Hepatocyte (in vitro differentiated cells): ENCODE data around the gene OR7A5. TPM values are rescaled to one million over a fixed set of nuclear protein-coding genes. Genes with fewer than 3 reads are reported as not detected.
A peak's percentile ranks its signal among the peaks of the same experiment; 100 is the strongest.
"Not testable (repeated sequence)": the region's sequence is repeated elsewhere in the genome, so short reads cannot be mapped to it uniquely, and the experiment has no call there.

Experiments used
- DNase-seq: peaks from one replicate; pipeline ENCODE4 v3.0.0-alpha.2; 2016; ENCODE audit warnings: low spot score
- H2AFZ ChIP-seq: fragments of 200-600 bp; sonication (generic); 2 replicates; pipeline ENCODE4 v1.6.0; 2016; ENCODE audit warnings: antibody characterized with exemption, mild to moderate bottlenecking
- H3K27ac ChIP-seq: fragments of 200-600 bp; sonication (generic); 2 replicates; pipeline ENCODE4 v1.5.1; 2016; ENCODE audit warnings: mild to moderate bottlenecking
- H3K27me3 ChIP-seq: fragments of 200-600 bp; sonication (generic); 2 replicates; pipeline ENCODE4 v1.6.1; 2016
- H3K36me3 ChIP-seq: fragments of 200-600 bp; sonication (generic); replicated peaks from 2 replicates; pipeline ENCODE4 v1.5.1; 2016; ENCODE audit warnings: low read depth; ENCODE audit not compliant: insufficient read depth
- H3K4me1 ChIP-seq: fragments of 200-600 bp; sonication (generic); 2 replicates; pipeline ENCODE4 v1.5.1; 2016; ENCODE audit warnings: mild to moderate bottlenecking, moderate library complexity; ENCODE audit not compliant: insufficient read depth
- H3K4me2 ChIP-seq: fragments of 200-600 bp; sonication (generic); 2 replicates; pipeline ENCODE4 v1.6.0; 2016
- H3K4me3 ChIP-seq: fragments of 200-600 bp; sonication (generic); 2 replicates; pipeline ENCODE4 v1.5.1; 2016; ENCODE audit warnings: mild to moderate bottlenecking
- H3K79me2 ChIP-seq: fragments of 200-600 bp; sonication (generic); 2 replicates; pipeline ENCODE4 v1.6.0; 2017; ENCODE audit warnings: mild to moderate bottlenecking
- H3K9me2 ChIP-seq: fragments of 200-600 bp; sonication (generic); replicated peaks from 2 replicates; pipeline ENCODE4 v1.6.0; 2017; ENCODE audit warnings: mild to moderate bottlenecking; ENCODE audit not compliant: insufficient read depth
- H3K9me3 ChIP-seq: fragments of 200-600 bp; sonication (generic); 2 replicates; pipeline ENCODE4 v1.5.1; 2016; ENCODE audit warnings: low read depth, mild to moderate bottlenecking
- H4K20me1 ChIP-seq: fragments of 200-600 bp; sonication (generic); 2 replicates; pipeline ENCODE4 v1.6.0; 2016; ENCODE audit warnings: mild to moderate bottlenecking; ENCODE audit not compliant: insufficient read depth, poor library complexity, severe bottlenecking
- EZH2 ChIP-seq: fragments of 200-600 bp; sonication (generic); IDR thresholded peaks from 2 replicates; pipeline ENCODE4 v1.6.1; 2016; ENCODE audit warnings: antibody characterized with exemption, mild to moderate bottlenecking, borderline replicate concordance
- EZH2phosphoT487 ChIP-seq: fragments of 200-600 bp; sonication (generic); IDR thresholded peaks from one replicate; pipeline ENCODE4 v1.6.1; 2018; ENCODE audit warnings: antibody characterized with exemption, mild to moderate bottlenecking, low read depth, moderate library complexity; ENCODE audit not compliant: unreplicated experiment, severe bottlenecking
- WGBS: methylation state at CpG from one replicate; pipeline ENCODE4 v1.1.6; 2016; ENCODE audit warnings: low lambda C conversion rate; ENCODE audit errors: missing lambda C conversion rate; 5-methylcytosine and 5-hydroxymethylcytosine counted together
- polyA plus RNA-seq: library from polyadenylated mRNA; unstranded; fragments of >200 nt; fragmentation: Nextera tagmentation; extraction: Ambion mirVana; gene quantifications from 2 replicates; pipeline ENCODE4 v1.2.1, GENCODE V29; 2016
- total RNA-seq: library from RNA; depleted of rRNA; stranded (reverse); fragments of >200 nt; gene quantifications from 2 replicates; pipeline ENCODE4 v1.2.3, GENCODE V29; 2014
- TF ChIP-seq, protein P1 (sequence below): fragments of 200-600 bp; sonication (generic); IDR thresholded peaks from 2 replicates; pipeline ENCODE4 v1.5.1; 2016; ENCODE audit warnings: antibody characterized with exemption, mild to moderate bottlenecking; ENCODE audit not compliant: poor library complexity

OR7A5 gene
- total and polyA plus RNA-seq, 2 experiments from 2014 or later = not detected

GRCh38 chr19:14796021-14796420, 39.0 kb downstream of the OR7A5 start:
- no peaks in the 10 kb centered on the region for H3K9me3 ChIP-seq
- no peaks in the 10 kb centered on the region for H4K20me1 ChIP-seq
- H3K36me3 ChIP-seq = no peaks in the 10 kb centered on the region
- no peak overlapping the region for H2AFZ ChIP-seq
- 92% methylated on average over 11 of the region's 11 CpGs for WGBS
- TF ChIP-seq EZH2phosphoT487 = no peak
- TF ChIP-seq, protein P1, sequence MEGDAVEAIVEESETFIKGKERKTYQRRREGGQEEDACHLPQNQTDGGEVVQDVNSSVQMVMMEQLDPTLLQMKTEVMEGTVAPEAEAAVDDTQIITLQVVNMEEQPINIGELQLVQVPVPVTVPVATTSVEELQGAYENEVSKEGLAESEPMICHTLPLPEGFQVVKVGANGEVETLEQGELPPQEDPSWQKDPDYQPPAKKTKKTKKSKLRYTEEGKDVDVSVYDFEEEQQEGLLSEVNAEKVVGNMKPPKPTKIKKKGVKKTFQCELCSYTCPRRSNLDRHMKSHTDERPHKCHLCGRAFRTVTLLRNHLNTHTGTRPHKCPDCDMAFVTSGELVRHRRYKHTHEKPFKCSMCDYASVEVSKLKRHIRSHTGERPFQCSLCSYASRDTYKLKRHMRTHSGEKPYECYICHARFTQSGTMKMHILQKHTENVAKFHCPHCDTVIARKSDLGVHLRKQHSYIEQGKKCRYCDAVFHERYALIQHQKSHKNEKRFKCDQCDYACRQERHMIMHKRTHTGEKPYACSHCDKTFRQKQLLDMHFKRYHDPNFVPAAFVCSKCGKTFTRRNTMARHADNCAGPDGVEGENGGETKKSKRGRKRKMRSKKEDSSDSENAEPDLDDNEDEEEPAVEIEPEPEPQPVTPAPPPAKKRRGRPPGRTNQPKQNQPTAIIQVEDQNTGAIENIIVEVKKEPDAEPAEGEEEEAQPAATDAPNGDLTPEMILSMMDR = no peak
- no peak for TF ChIP-seq EZH2
- H3K4me2 ChIP-seq = no peak overlapping the region
- H3K27ac ChIP-seq = no peak overlapping the region
- no peak for DNase-seq
- H3K9me2 ChIP-seq = no peaks in the 10 kb centered on the region
- H3K4me3 ChIP-seq = no peak overlapping the region
- H3K79me2 ChIP-seq = no peaks in the 10 kb centered on the region
- H3K4me1 ChIP-seq = no peaks in the 10 kb centered on the region
- H3K27me3 ChIP-seq = no peaks in the 10 kb centered on the region

- no peaks in the 10 kb centered on the region for H3K4me1 ChIP-seq
- H3K36me3 ChIP-seq = no peaks in the 10 kb centered on the region
- H3K4me3 ChIP-seq = no peak overlapping the region
- H4K20me1 ChIP-seq = no peaks in the 10 kb centered on the region
- H2AFZ ChIP-seq = no peak overlapping the region
- no peaks in the 10 kb centered on the region for H3K9me2 ChIP-seq
- no peak for DNase-seq
- no peak overlapping the region for H3K4me2 ChIP-seq
- H3K79me2 ChIP-seq = no peaks in the 10 kb centered on the region
- TF ChIP-seq, protein P1 = no peak
- no peak for TF ChIP-seq EZH2phosphoT487
- H3K27ac ChIP-seq = no peak overlapping the region
- no peaks in the 10 kb centered on the region for H3K9me3 ChIP-seq
- WGBS = 71% methylated on average over 5 of the region's 5 CpGs
- no peaks in the 10 kb centered on the region for H3K27me3 ChIP-seq
Measured at GRCh38 chr19:14795078-14795721, 39.8 kb downstream of the OR7A5 start.

GRCh38 chr19:14792250-14792649, 42.7 kb downstream of the OR7A5 start:
- not testable (repeated sequence) for H3K4me2 ChIP-seq, H3K27ac ChIP-seq

GRCh38 chr19:14786421-14786851, 48.5 kb downstream of the OR7A5 start:
- H3K9me2 ChIP-seq = no peaks in the 10 kb centered on the region
- H3K4me2 ChIP-seq = peak overlapping the region; percentile 66
- H3K27ac ChIP-seq = no peak overlapping the region
- no peaks in the 10 kb centered on the region for H3K9me3 ChIP-seq
- 24% methylated on average over 18 of the region's 18 CpGs for WGBS
- H3K36me3 ChIP-seq = no peaks in the 10 kb centered on the region
- H3K4me3 ChIP-seq = no peak overlapping the region
- no peaks in the 10 kb centered on the region for H3K79me2 ChIP-seq
- TF ChIP-seq, protein P1 = peak; percentile 63
- TF ChIP-seq EZH2 = no peak
- H2AFZ ChIP-seq = peak overlapping the region; percentile 45
- peak; percentile 25 for DNase-seq
- no peaks in the 10 kb centered on the region for H3K27me3 ChIP-seq
- H3K4me1 ChIP-seq = no peaks in the 10 kb centered on the region
- H4K20me1 ChIP-seq = no peaks in the 10 kb centered on the region

More at GRCh38 chr19:14792250-14792649, 42.7 kb downstream of the OR7A5 start:
- not testable (repeated sequence) for H3K4me3 ChIP-seq, H2AFZ ChIP-seq, H3K79me2 ChIP-seq, H4K20me1 ChIP-seq, H3K27me3 ChIP-seq, H3K9me2 ChIP-seq, H3K4me1 ChIP-seq, DNase-seq, H3K36me3 ChIP-seq, H3K9me3 ChIP-seq
- WGBS = 91% methylated on average over 6 of the region's 6 CpGs

- H3K27ac ChIP-seq, DNase-seq, H3K27me3 ChIP-seq: not testable (repeated sequence)
Measured at GRCh38 chr19:14785102-14785793, 49.7 kb downstream of the OR7A5 start.

DNA sequence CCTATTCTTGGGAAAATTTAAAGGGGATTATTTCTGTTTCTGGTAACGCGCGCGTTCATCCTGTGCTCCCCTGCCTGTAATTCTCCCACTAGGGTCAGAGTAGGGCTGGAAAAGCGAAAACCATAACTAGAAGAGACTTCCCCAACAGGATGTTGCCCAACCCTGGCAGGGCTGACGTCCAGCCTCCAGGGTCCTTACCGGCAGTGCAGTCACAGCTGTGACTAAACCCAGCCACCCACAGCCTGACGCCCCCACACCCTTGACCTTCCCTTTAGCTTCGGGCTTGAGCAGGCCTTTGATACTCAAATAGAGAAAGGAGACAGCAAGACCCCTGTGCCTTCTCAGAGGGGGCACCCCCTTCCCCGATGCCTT, 50.3 kb downstream of the OR7A5 start:
- not testable (repeated sequence) for H3K4me3 ChIP-seq, H3K4me1 ChIP-seq, H3K4me2 ChIP-seq, DNase-seq, H4K20me1 ChIP-seq, H3K36me3 ChIP-seq, H3K79me2 ChIP-seq, H3K9me3 ChIP-seq, H3K27ac ChIP-seq, H3K27me3 ChIP-seq, H2AFZ ChIP-seq, H3K9me2 ChIP-seq
- WGBS = 75% methylated on average over 9 of the region's 10 CpGs

More at GRCh38 chr19:14785102-14785793, 49.7 kb downstream of the OR7A5 start:
- not testable (repeated sequence) for H4K20me1 ChIP-seq, H3K9me3 ChIP-seq, H3K4me1 ChIP-seq, H3K36me3 ChIP-seq, H3K4me2 ChIP-seq, H3K9me2 ChIP-seq, H3K4me3 ChIP-seq, H2AFZ ChIP-seq, H3K79me2 ChIP-seq
- WGBS = 80% methylated on average over 9 of the region's 11 CpGs
